NCI-H1092 (cell line): ENCODE results near the gene CYP4F22.
"Not testable (repeated sequence)": the region's sequence is repeated elsewhere in the genome, so short reads cannot be mapped to it uniquely, and the experiment has no call there.

Source experiments
- DNase-seq: peaks from one replicate; lab custom pipeline; 2025; lab: John Stamatoyannopoulos, UW

The CYP4F22 gene

GRCh38 chr19:15508035-15508710, at the start of gene CYP4F22:
Gene CYP4F22, plus strand, starts transcription at chr19:15508525. Its CDS starts 16,812 bp downstream, at chr19:15525337.
- DNase-seq = no peak

GRCh38 chr19:15461694-15462093, 46.6 kb upstream of the CYP4F22 start:
- DNase-seq = no peak

GRCh38 chr19:15463861-15464371, 44.4 kb upstream of the CYP4F22 start:
- DNase-seq = no peak

GRCh38 chr19:15464394-15465385, 43.6 kb upstream of the CYP4F22 start, which contains the start of gene RASAL3:
Gene RASAL3, minus strand, starts transcription at chr19:15464544. Its CDS starts 186 bp downstream, at chr19:15464358.
- DNase-seq = no peak

GRCh38 chr19:15466851-15467733, 41.2 kb upstream of the CYP4F22 start:
- no peak for DNase-seq

- DNase-seq = no peak
Measured at GRCh38 chr19:15467734-15468214, 40.6 kb upstream of the CYP4F22 start.

GRCh38 chr19:15468675-15469512, 39.4 kb upstream of the CYP4F22 start:
- DNase-seq = no peak

GRCh38 chr19:15469513-15470297, 38.6 kb upstream of the CYP4F22 start:
- DNase-seq = no peak

GRCh38 chr19:15471639-15472101, 36.7 kb upstream of the CYP4F22 start:
- DNase-seq = no peak

GRCh38 chr19:15473821-15474220, 34.5 kb upstream of the CYP4F22 start:
- DNase-seq = not testable (repeated sequence)

- DNase-seq = no peak
Measured at GRCh38 chr19:15475169-15475568, 33.2 kb upstream of the CYP4F22 start.

- no peak for DNase-seq
Measured at GRCh38 chr19:15475611-15476010, 32.7 kb upstream of the CYP4F22 start.

- DNase-seq = no peak
Measured at GRCh38 chr19:15476325-15476724, 32.0 kb upstream of the CYP4F22 start.

GRCh38 chr19:15479391-15480345, 28.7 kb upstream of the CYP4F22 start, which contains the start of gene PGLYRP2:
Gene PGLYRP2, minus strand, starts transcription at chr19:15479501. Its CDS starts 130 bp downstream, at chr19:15479371.
- DNase-seq = no peak

GRCh38 chr19:15480996-15481395, 27.3 kb upstream of the CYP4F22 start:
- not testable (repeated sequence) for DNase-seq

- DNase-seq = not testable (repeated sequence)
Measured at GRCh38 chr19:15485768-15486167, 22.6 kb upstream of the CYP4F22 start.

- no peak for DNase-seq
Measured at GRCh38 chr19:15487038-15487437, 21.3 kb upstream of the CYP4F22 start.
